GM12878 (cell line): Measurements from ENCODE around the gene SPINT1. TPM values are rescaled to one million over a fixed set of nuclear protein-coding genes. Genes with fewer than 3 reads are reported as not detected.

ENCODE experiments used
- ATAC-seq: fragments of 200-7000 bp; cut with Tn5 transposase; 3 replicates; pipeline ENCODE4 v1.9.1; 2020; ENCODE audit warnings: mild to moderate bottlenecking, moderate library complexity
- BruUV-seq: library from RNA; stranded (reverse); fragments of 400-500 nt; replicated peaks from 2 replicates; lab custom pipeline; 2021; lab: Mats Ljungman, UMichigan
- CTCF ChIA-PET: fragments of 300-600 bp; sonication (Branson Sonifier 250); formaldehyde crosslinking; extraction: SDS; loops from one replicate; lab custom pipeline; 2021; ENCODE audit warnings: inconsistent platforms; lab: Yijun Ruan, JAX
- POLR2A ChIA-PET: fragments of 350-600 bp; formaldehyde crosslinking; extraction: SDS; loops from one replicate; lab custom pipeline; 2021; ENCODE audit warnings: inconsistent platforms; lab: Charles Lee
- RAD21 ChIA-PET: fragments of 300-600 bp; sonication (Branson Sonifier 250); formaldehyde crosslinking; loops from one replicate; lab custom pipeline; 2023; ENCODE audit warnings: antibody characterized with exemption; ENCODE audit not compliant: unreplicated experiment; lab: Charles Lee
- SMC1A ChIA-PET: fragments of 300-600 bp; sonication (Branson Sonifier 250); formaldehyde crosslinking; loops from one replicate; lab custom pipeline; 2023; ENCODE audit not compliant: unreplicated experiment, uncharacterized antibody; lab: Charles Lee
- DNase-seq: peaks from one replicate; pipeline ENCODE4 v3.0.0-alpha.2; 2011; ENCODE audit warnings: low read depth, low spot score
- FAIRE-seq: peaks from 3 replicates; lab custom pipeline; 2011; peaks lifted over from hg19 to GRCh38; lab: Jason Lieb, UNC
- H2AFZ ChIP-seq: 2 replicates; pipeline ENCODE4 v1.6.0; 2011; ENCODE audit warnings: low read depth, low read length, control low read depth; ENCODE audit not compliant: control insufficient read depth
- H3K27ac ChIP-seq: 2 replicates; pipeline ENCODE4 v1.5.1; 2011; ENCODE audit warnings: control low read depth; ENCODE audit not compliant: control insufficient read depth, insufficient read depth
- H3K27me3 ChIP-seq, 2 experiments: replicated peaks in 1 of 2; 2 replicates each; pipeline versions ENCODE4 v1.6.0 to v1.6.1; 2011; ENCODE audit warnings: low read length in 1 of 2; ENCODE audit not compliant: control insufficient read depth in 2 of 2, insufficient read depth in 2 of 2
- H3K36me3 ChIP-seq, 2 experiments: 2 replicates each; pipeline ENCODE4 v1.5.1; 2011; ENCODE audit warnings: low read length in 1 of 2; ENCODE audit not compliant: control insufficient read depth in 2 of 2, insufficient read depth in 2 of 2
- H3K4me1 ChIP-seq: 2 replicates; pipeline ENCODE4 v1.6.1; 2011; ENCODE audit warnings: mild to moderate bottlenecking, low read length, moderate library complexity, mixed read lengths; ENCODE audit not compliant: control insufficient read depth, insufficient read depth
- H3K4me2 ChIP-seq: 2 replicates; pipeline ENCODE4 v1.6.0; 2011; ENCODE audit warnings: control low read depth; ENCODE audit not compliant: control insufficient read depth, insufficient read depth
- H3K4me3 ChIP-seq: fragments of 200-600 bp; sonication (generic); 2 replicates; pipeline ENCODE4 v1.5.1; 2016
- H3K79me2 ChIP-seq: 2 replicates; pipeline ENCODE4 v1.6.0; 2011; ENCODE audit warnings: low read length; ENCODE audit not compliant: control insufficient read depth, insufficient read depth
- H3K9ac ChIP-seq: 2 replicates; pipeline ENCODE4 v1.8.0; 2011; ENCODE audit warnings: low read length, control low read depth, mixed read lengths; ENCODE audit not compliant: control insufficient read depth, insufficient read depth
- H3K9me3 ChIP-seq: replicated peaks from 3 replicates; pipeline ENCODE4 v1.5.1; 2011; ENCODE audit warnings: mild to moderate bottlenecking, low read length; ENCODE audit not compliant: control insufficient read depth, insufficient read depth
- H4K20me1 ChIP-seq: 2 replicates; pipeline ENCODE4 v1.6.0; 2011; ENCODE audit not compliant: control insufficient read depth, insufficient read depth
- BCL11A ChIP-seq: IDR thresholded peaks from 2 replicates; pipeline ENCODE4 v1.6.1; 2011; ENCODE audit warnings: low read depth, low read length
- ELK1 ChIP-seq: IDR thresholded peaks from 2 replicates; pipeline ENCODE4 v1.6.1; 2012; ENCODE audit warnings: low read depth, low read length, improper control_type of control experiment
- GABPA ChIP-seq: IDR thresholded peaks from 2 replicates; pipeline ENCODE4 v1.6.1; 2014; ENCODE audit warnings: antibody characterized with exemption, low read depth, mild to moderate bottlenecking, inconsistent platforms
- IRF4 ChIP-seq: IDR thresholded peaks from 2 replicates; pipeline ENCODE4 v1.6.1; 2011; ENCODE audit warnings: low read depth, low read length
- PAX5 ChIP-seq: IDR thresholded peaks from 2 replicates; pipeline ENCODE4 v1.6.1; 2011; ENCODE audit warnings: low read depth, low read length, borderline replicate concordance
- PBX3 ChIP-seq: IDR thresholded peaks from 2 replicates; pipeline ENCODE4 v1.6.1; 2011; ENCODE audit warnings: mild to moderate bottlenecking, low read depth, low read length, moderate library complexity; ENCODE audit not compliant: insufficient replicate concordance
- PRDM15 ChIP-seq: fragments of 450-650 bp; formaldehyde crosslinking; IDR thresholded peaks from 2 replicates; pipeline ENCODE4 v1.4.0; 2020; ENCODE audit warnings: mild to moderate bottlenecking, moderate library complexity
- STAT1 ChIP-seq: fragments of 450-650 bp; conservative IDR thresholded peaks from 2 replicates; pipeline ENCODE4 v1.6.1; 2014; ENCODE audit warnings: antibody characterized with exemption, mild to moderate bottlenecking
- WGBS: methylation state at CpG from one replicate; pipeline ENCODE4 v1.1.6; 2016; ENCODE audit warnings: low lambda C conversion rate; ENCODE audit not compliant: insufficient replicate concordance, insufficient coverage; ENCODE audit errors: missing lambda C conversion rate; 5-methylcytosine and 5-hydroxymethylcytosine counted together
- in situ Hi-C: fragments of 300-500 bp; cut with MboI; formaldehyde crosslinking; loops from 9 replicates; pipeline ENCODE4 v1.14.3; 2018; ENCODE audit warnings: mixed read lengths
- intact Hi-C: fragments of 100-400 bp; cut with micrococcal nuclease; formaldehyde crosslinking; loops from one replicate; pipeline ENCODE4 v1.14.2; 2022; ENCODE audit not compliant: unreplicated experiment
- polyA plus RNA-seq, 11 experiments: library from polyadenylated mRNA; depleted of rRNA in 4 of 11; unstranded in 6 of 11; stranded (reverse) in 5 of 11; fragments of >200 nt; fragmentation: Nextera tagmentation in 4 of 11; fragmentation: Illumina TruSeq in 1 of 11; extraction: Ambion mirVana in 4 of 11; extraction: Trizol in 1 of 11; gene quantifications; 1 replicate in 1 of 11; 2 replicates in 10 of 11; pipeline versions ENCODE4 v1.2.1 to v1.2.3, GENCODE V29; 2011 to 2016; ENCODE audit warnings: inconsistent platforms in 2 of 11, missing spikeins in 2 of 11, low read depth in 1 of 11
- total RNA-seq, 4 experiments: library from RNA; depleted of rRNA in 3 of 4; stranded (reverse); fragments of >200 nt in 3 of 4; fragmentation: Illumina TruSeq in 1 of 4; extraction: Trizol in 1 of 4; gene quantifications; 2 replicates each; pipeline versions ENCODE4 v1.2.1 to v1.2.3, GENCODE V29; 2013 to 2021

SPINT1 gene
- total and polyA plus RNA-seq, 10 of the 15 experiments (the other 5 are each of a cell fraction or from before 2014, with no cell fraction given) = 3.5 to 28.6 (median 10.2) TPM

GRCh38 chr15:40799523-40799922, 44.3 kb upstream of the SPINT1 start (continued):
- TF ChIP-seq ELK1 = no peak
- TF ChIP-seq PAX5 = no peak
- TF ChIP-seq PBX3 = no peak
- TF ChIP-seq PRDM15 = no peak

- FAIRE-seq (no peak), DNase-seq (no peak), ATAC-seq (no peak)
- Histone ChIP-seq H3K9ac (no peak overlapping the region), H3K4me2 (no peak overlapping the region), H3K9me3 (no peaks in the 10 kb centered on the region), H3K4me1 (peaks cover 4% of the 10 kb centered on the region; the same call in 1 of the 2 replicates), H2AFZ (no peak overlapping the region), H3K4me3 (no peak overlapping the region), H3K36me3 (no peaks in the 10 kb centered on the region), H3K79me2 (peaks cover 18% of the 10 kb centered on the region), H3K27ac (no peak overlapping the region), H3K27me3 (no peaks in the 10 kb centered on the region), H4K20me1 (no peaks in the 10 kb centered on the region)
- WGBS = 100% methylated on average over 2 of the region's 2 CpGs
- BruUV-seq = TSS peak; percentile 27
- RAD21 ChIA-PET = no interaction called here
- TF ChIP-seq STAT1 (no peak), BCL11A (no peak), IRF4 (no peak), GABPA (no peak)
- POLR2A ChIA-PET = interaction anchor here (0.6 to 0.8 kb wide), 2 partner anchors 11 to 60 kb away, joined by 3 to 4 read pairs; no protein-coding TSS in a partner anchor
- SMC1A ChIA-PET = interaction anchor here (1.4 kb wide), 1 partner anchor 57 kb away, joined by 4 read pairs; no protein-coding TSS in a partner anchor
- CTCF ChIA-PET = interaction anchor here (1.1 to 2.6 kb wide), 3 partner anchors 9 to 91 kb away, joined by 3 to 9 read pairs (median 4); no protein-coding TSS in a partner anchor
- intact Hi-C loops = no loop called here
- in situ Hi-C loops = no loop called here
These were observed 40.8 kb upstream of the SPINT1 start for GRCh38 chr15:40803076-40803475.
